GM19468 (cell line): ENCODE results near the gene KCTD1.

Source experiments
- ATAC-seq: cut with Tn5 transposase; IDR thresholded peaks from one replicate; pipeline ENCODE4 v1.9.1; 2021; ENCODE audit warnings: mild to moderate bottlenecking, moderate library complexity, moderate number of reproducible peaks; ENCODE audit not compliant: unreplicated experiment; ENCODE audit errors: extremely low read depth

Gene KCTD1

GRCh38 chr18:26464128-26465011, 84.0 kb downstream of the KCTD1 start:
- no peak for ATAC-seq

GRCh38 chr18:26462355-26462754, 86.0 kb downstream of the KCTD1 start:
- ATAC-seq = no peak

- ATAC-seq = no peak
Observed at GRCh38 chr18:26461405-26461804, 86.9 kb downstream of the KCTD1 start.

GRCh38 chr18:26460449-26461091, 87.8 kb downstream of the KCTD1 start:
- ATAC-seq = peak; percentile 71

- no peak for ATAC-seq
Observed at GRCh38 chr18:26459884-26460283, 88.5 kb downstream of the KCTD1 start.

GRCh38 chr18:26459340-26459739, 89.0 kb downstream of the KCTD1 start:
- ATAC-seq = no peak

GRCh38 chr18:26458526-26459232, 89.7 kb downstream of the KCTD1 start:
- no peak for ATAC-seq

- no peak for ATAC-seq
Observed at GRCh38 chr18:26457611-26458353, 90.6 kb downstream of the KCTD1 start.

GRCh38 chr18:26457195-26457594, 91.2 kb downstream of the KCTD1 start:
- no peak for ATAC-seq

- ATAC-seq = no peak
Observed at GRCh38 chr18:26456070-26456491, 92.3 kb downstream of the KCTD1 start.

- ATAC-seq = no peak
Observed at GRCh38 chr18:26455639-26456038, 92.7 kb downstream of the KCTD1 start.

- ATAC-seq = no peak
Observed at GRCh38 chr18:26454616-26455015, 93.7 kb downstream of the KCTD1 start.

- ATAC-seq = no peak
Observed at GRCh38 chr18:26454192-26454591, 94.2 kb downstream of the KCTD1 start.

- ATAC-seq = peak; percentile 32
Observed at GRCh38 chr18:26453386-26453901, 94.9 kb downstream of the KCTD1 start.

GRCh38 chr18:26450989-26451682, 97.2 kb downstream of the KCTD1 start:
- ATAC-seq = no peak

GRCh38 chr18:26448714-26449159, 99.6 kb downstream of the KCTD1 start:
- ATAC-seq = no peak

- ATAC-seq = no peak
Observed at GRCh38 chr18:26443853-26444252, 104.5 kb downstream of the KCTD1 start.

GRCh38 chr18:26442126-26442525, 106.2 kb downstream of the KCTD1 start:
- no peak for ATAC-seq

GRCh38 chr18:26440644-26441043, 107.7 kb downstream of the KCTD1 start:
- no peak for ATAC-seq
